Measurements from ENCODE around the gene DYNLRB1. TPM values are rescaled to one million over a fixed set of nuclear protein-coding genes. Genes with fewer than 3 reads are reported as not detected.
"Not testable (repeated sequence)": the region's sequence is repeated elsewhere in the genome, so short reads cannot be mapped to it uniquely, and the experiment has no call there.

Gene DYNLRB1
- total and polyA plus RNA-seq, 2 donors (not counting 3 experiments of a cell fraction or from before 2014, with no cell fraction given), result 142 to 245 TPM

- intact Hi-C loops (cut with micrococcal nuclease), result no loop called here
- no peaks in the 10 kb centered on the region for H3K79me2 ChIP-seq (ENCODE audit: control insufficient read depth, insufficient read depth, low read length)
- FAIRE-seq (no peak), DNase-seq (ENCODE audit: low read depth, low spot score) (no peak)
- H3K27me3 ChIP-seq (ENCODE audit: control insufficient read depth in 2 of 2, insufficient read depth in 2 of 2, low read length in 2 of 2), result no peaks in the 10 kb centered on the region
- dilution Hi-C loops (cut with MboI; ENCODE audit: extremely low pct_ligation_motif_present, low sequenced_read_pairs), result no loop called here
- no TSS peak for BruUV-seq (replicated peaks)
- CTCF ChIA-PET, result no interaction called here
- no peak overlapping the region for H3K4me2 ChIP-seq (ENCODE audit: insufficient read depth, low read length)
- peaks cover 0 to 14% of the 10 kb centered on the region in 2 experiments for H3K36me3 ChIP-seq (ENCODE audit: control insufficient read depth in 2 of 2, extremely low read depth in 1 of 2, insufficient read depth in 2 of 2, low read length in 2 of 2)
- peaks cover 2% of the 10 kb centered on the region for H4K20me1 ChIP-seq (replicated peaks; ENCODE audit: control insufficient read depth, extremely low read depth, insufficient read depth, low read length)
- H3K9ac ChIP-seq (replicated peaks; ENCODE audit: extremely low read depth, insufficient read depth, low read length), result no peak overlapping the region
- H3K9me1 ChIP-seq (replicated peaks; ENCODE audit: control insufficient read depth, extremely low read depth, insufficient read depth, low read length), result no peaks in the 10 kb centered on the region
- H3K27ac ChIP-seq (ENCODE audit: insufficient read depth, low read depth, low read length), result no peak overlapping the region
- TF ChIP-seq EZH2 (IDR thresholded peaks at IDR 0.05; ENCODE audit: borderline replicate concordance, low read depth, low read length, severe bottlenecking) (no peak), FOS (IDR thresholded peaks at IDR 0.05; ENCODE audit: borderline replicate concordance, insufficient read depth, low read length) (no peak), MAX (IDR thresholded peaks at IDR 0.05; ENCODE audit: insufficient read depth, insufficient read length) (no peak), JUN (IDR thresholded peaks at IDR 0.05; ENCODE audit: borderline replicate concordance, insufficient read depth, insufficient read length, low read depth) (no peak), MYC (IDR thresholded peaks at IDR 0.05; ENCODE audit: low read depth, low read length) (no peak), POLR2AphosphoS5 (IDR thresholded peaks at IDR 0.05; ENCODE audit: insufficient read depth, low read depth, low read length) (no peak), GATA2 (IDR thresholded peaks at IDR 0.05; ENCODE audit: insufficient read depth, insufficient read length, low read depth, low read length) (no peak), CTCF (IDR thresholded peaks at IDR 0.05; ENCODE audit: extremely low read depth in 1 of 2, insufficient read depth in 1 of 2, low read depth in 1 of 2, low read length in 2 of 2) (no peak), POLR2A (IDR thresholded peaks at IDR 0.05; ENCODE audit: low read depth, low read length) (no peak)
- H3K9me3 ChIP-seq (replicated peaks; ENCODE audit: control insufficient read depth, insufficient read depth, low read length), result no peaks in the 10 kb centered on the region
- no peak overlapping the region for H2AFZ ChIP-seq (ENCODE audit: low read depth, low read length)
- peaks cover 6% of the 10 kb centered on the region for H3K4me1 ChIP-seq (ENCODE audit: control insufficient read depth, extremely low read depth, insufficient read depth, low read length)
- POLR2A ChIA-PET, result no interaction called here
- no peak overlapping the region for H3K4me3 ChIP-seq (replicated peaks in 1 of 3; ENCODE audit: insufficient read depth in 1 of 3, low read depth in 1 of 3, low read length in 3 of 3)
These were observed 36.6 kb upstream of the DYNLRB1 start for GRCh38 chr20:34479627-34480026.

- dilution Hi-C loops (cut with MboI; ENCODE audit: extremely low pct_ligation_motif_present, low sequenced_read_pairs); intact Hi-C loops (cut with micrococcal nuclease); H3K9me3 ChIP-seq (replicated peaks; ENCODE audit: control insufficient read depth, insufficient read depth, low read length); H4K20me1 ChIP-seq (replicated peaks; ENCODE audit: control insufficient read depth, extremely low read depth, insufficient read depth, low read length); H3K9me1 ChIP-seq (replicated peaks; ENCODE audit: control insufficient read depth, extremely low read depth, insufficient read depth, low read length); H3K4me2 ChIP-seq (ENCODE audit: insufficient read depth, low read length); FAIRE-seq; H3K9ac ChIP-seq (replicated peaks; ENCODE audit: extremely low read depth, insufficient read depth, low read length); H3K27ac ChIP-seq (ENCODE audit: insufficient read depth, low read depth, low read length); H3K79me2 ChIP-seq (ENCODE audit: control insufficient read depth, insufficient read depth, low read length); H3K4me1 ChIP-seq (ENCODE audit: control insufficient read depth, extremely low read depth, insufficient read depth, low read length); H2AFZ ChIP-seq (ENCODE audit: low read depth, low read length); DNase-seq (ENCODE audit: low read depth, low spot score); POLR2A ChIA-PET; H3K4me3 ChIP-seq (replicated peaks in 1 of 3; ENCODE audit: insufficient read depth in 1 of 3, low read depth in 1 of 3, low read length in 3 of 3); H3K27me3 ChIP-seq (ENCODE audit: control insufficient read depth in 2 of 2, insufficient read depth in 2 of 2, low read length in 2 of 2): not testable (repeated sequence)
- TSS peak; percentile 6 for BruUV-seq (replicated peaks)
- H3K36me3 ChIP-seq (ENCODE audit: control insufficient read depth in 2 of 2, extremely low read depth in 1 of 2, insufficient read depth in 2 of 2, low read length in 2 of 2), result peaks cover 0 to 12% of the 10 kb centered on the region in 2 experiments
- CTCF ChIA-PET, result interaction anchor here (1.4 kb wide), 1 partner anchor 169 kb away, joined by 3 read pairs; no protein-coding TSS in a partner anchor
These were observed 34.1 kb upstream of the DYNLRB1 start for GRCh38 chr20:34482154-34482553.
